ENCODE measurements around the gene EVI2A. TPM values are rescaled to one million over a fixed set of nuclear protein-coding genes. Genes with fewer than 3 reads are reported as not detected.

The EVI2A gene
- polyA plus RNA-seq, 3 donors = 121 to 138 (median 125) TPM

DNA sequence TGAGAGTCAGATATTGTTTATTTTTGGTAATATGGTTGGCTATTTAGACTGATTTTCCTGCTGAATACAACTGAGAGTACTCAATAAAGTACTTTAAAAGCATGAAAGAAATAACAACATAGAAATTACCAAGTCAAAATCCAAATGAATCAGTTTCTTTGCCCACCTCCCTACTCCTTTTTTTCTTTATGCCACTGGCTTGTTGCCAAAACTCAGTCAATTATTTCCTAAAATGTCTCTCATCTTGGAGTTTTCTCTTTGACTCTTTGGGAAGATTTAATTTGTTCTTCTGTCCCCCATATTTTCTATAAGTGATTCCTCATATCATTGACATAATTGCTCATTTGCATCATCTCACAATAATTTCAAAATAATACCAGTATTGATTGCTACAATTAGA, 21.8 kb downstream of the EVI2A start:
- Histone ChIP-seq H3K4me1 (ENCODE audit: control insufficient read depth in 1 of 2, insufficient read depth in 2 of 2, low read length in 2 of 2) (peaks cover 4 to 7% of the 10 kb centered on the region in 2 donors), H3K9ac (ENCODE audit: insufficient read depth, low read length, poor library complexity, severe bottlenecking) (no peak overlapping the region), H4K20me1 (ENCODE audit: insufficient read depth, low read length) (peaks cover 46% of the 10 kb centered on the region), H3K27ac (ENCODE audit: low read depth in 1 of 2, low read length in 2 of 2) (no peak overlapping the region), H2AFZ (ENCODE audit: insufficient read depth, low read depth, low read length, poor library complexity, severe bottlenecking) (no peak overlapping the region), H3K9me3 (replicated peaks in 1 of 2; ENCODE audit: control insufficient read depth in 1 of 2, insufficient read depth in 1 of 2, low read length in 2 of 2) (no peaks in the 10 kb centered on the region), H3K27me3 (ENCODE audit: control insufficient read depth in 2 of 2, insufficient read depth in 2 of 2, low read length in 2 of 2) (no peaks in the 10 kb centered on the region), H3K4me3 (replicated peaks in 1 of 3; ENCODE audit: low read depth in 2 of 3, low read length in 3 of 3) (no peak overlapping the region), H3K36me3 (replicated peaks in 1 of 2; ENCODE audit: control insufficient read depth in 1 of 2, insufficient read depth in 2 of 2, low read length in 2 of 2) (peaks cover 18 to 21% of the 10 kb centered on the region in 2 donors), H3K4me2 (replicated peaks; ENCODE audit: extremely low read depth, low read length, poor library complexity, severe bottlenecking) (no peak overlapping the region), H3K79me2 (ENCODE audit: insufficient read depth, low read length) (peaks cover 27% of the 10 kb centered on the region)
- intact Hi-C loops (cut with micrococcal nuclease) = loop anchor here (10.0 kb wide), 2 partner anchors 65 to 475 kb away; partner anchors contain the start of gene CRLF3 (in 1 of the 2)
- H3K36me3 Mint-ChIP-seq = peaks cover 20 to 28% of the 10 kb centered on the region in 2 donors
- peaks cover 19% of the 10 kb centered on the region for H3K4me1 Mint-ChIP-seq
- H3K27ac Mint-ChIP-seq = no peak overlapping the region
- H3K27me3 Mint-ChIP-seq (ENCODE audit: low read depth in 3 of 3) = no peaks in the 10 kb centered on the region
- DNase-seq = no peak
- TF ChIP-seq CTCF (IDR thresholded peaks at IDR 0.05) = no peak
- no peaks in the 10 kb centered on the region for H3K9me3 Mint-ChIP-seq
- no peak overlapping the region for H3K4me3 Mint-ChIP-seq

GRCh38 chr17:31297090-31297489, 24.3 kb downstream of the EVI2A start, which contains the start of gene OMG:
Gene OMG, minus strand, starts transcription at chr17:31297239. Its CDS starts 908 bp downstream, at chr17:31296331.
- no peak within 1 kb of the TSS for H3K27ac ChIP-seq (ENCODE audit: low read depth in 1 of 2, low read length in 2 of 2)
- H3K27ac Mint-ChIP-seq = no peak within 1 kb of the TSS

More at GRCh38 chr17:31297090-31297489, 24.3 kb downstream of the EVI2A start, which contains the start of gene OMG:
- 97% methylated on average over 5 of the region's 7 CpGs for WGBS (ENCODE audit: insufficient coverage)
- Mint-ChIP-seq H3K4me1 (peaks cover 11% of the 10 kb centered on the region), H3K9me3 (no peaks in the 10 kb centered on the region), H3K36me3 (peaks cover 0 to 8% of the 10 kb centered on the region in 2 donors), H3K4me3 (no peak within 1 kb of the TSS), H3K27me3 (ENCODE audit: low read depth in 3 of 3) (no peaks in the 10 kb centered on the region)
- no peak for TF ChIP-seq CTCF (IDR thresholded peaks at IDR 0.05)
- intact Hi-C loops (cut with micrococcal nuclease) = loop anchor here in 1 of 2 donors (10.0 kb wide), 1 partner anchor 68 kb away; no protein-coding TSS in a partner anchor
- no peak within 1 kb of the TSS for H3K4me2 ChIP-seq (replicated peaks; ENCODE audit: extremely low read depth, low read length, poor library complexity, severe bottlenecking)
- no peak for DNase-seq
- H3K4me1 ChIP-seq (ENCODE audit: control insufficient read depth in 1 of 2, insufficient read depth in 2 of 2, low read length in 2 of 2) = peaks cover 0 to 7% of the 10 kb centered on the region in 2 donors
- H2AFZ ChIP-seq (ENCODE audit: insufficient read depth, low read depth, low read length, poor library complexity, severe bottlenecking) = no peak within 1 kb of the TSS
- no peak within 1 kb of the TSS for H3K9ac ChIP-seq (ENCODE audit: insufficient read depth, low read length, poor library complexity, severe bottlenecking)
- no peaks in the 10 kb centered on the region for H3K36me3 ChIP-seq (replicated peaks in 1 of 2; ENCODE audit: control insufficient read depth in 1 of 2, insufficient read depth in 2 of 2, low read length in 2 of 2)
- no peaks in the 10 kb centered on the region for H3K9me3 ChIP-seq (replicated peaks in 1 of 2; ENCODE audit: control insufficient read depth in 1 of 2, insufficient read depth in 1 of 2, low read length in 2 of 2)
- no peak within 1 kb of the TSS for H3K4me3 ChIP-seq (replicated peaks in 1 of 3; ENCODE audit: low read depth in 2 of 3, low read length in 3 of 3)
- H4K20me1 ChIP-seq (ENCODE audit: insufficient read depth, low read length) = peaks cover 20% of the 10 kb centered on the region
- peaks cover 2% of the 10 kb centered on the region for H3K79me2 ChIP-seq (ENCODE audit: insufficient read depth, low read length)
- H3K27me3 ChIP-seq (ENCODE audit: control insufficient read depth in 2 of 2, insufficient read depth in 2 of 2, low read length in 2 of 2) = no peaks in the 10 kb centered on the region

Measured in CD14-positive monocyte (primary cell).